GM20000 (cell line): ENCODE measurements around the gene ACIN1.
A peak's percentile ranks its signal among the peaks of the same experiment; 100 is the strongest.

Experiments used
- DNase-seq: peaks from one replicate; pipeline ENCODE4 v3.0.0; 2012; ENCODE audit warnings: low spot score
- CTCF ChIP-seq: IDR thresholded peaks from 2 replicates; pipeline ENCODE4 v1.5.1; 2012; ENCODE audit warnings: mild to moderate bottlenecking, control low read depth; ENCODE audit errors: extremely low read depth, missing control alignments

ACIN1 gene

DNA sequence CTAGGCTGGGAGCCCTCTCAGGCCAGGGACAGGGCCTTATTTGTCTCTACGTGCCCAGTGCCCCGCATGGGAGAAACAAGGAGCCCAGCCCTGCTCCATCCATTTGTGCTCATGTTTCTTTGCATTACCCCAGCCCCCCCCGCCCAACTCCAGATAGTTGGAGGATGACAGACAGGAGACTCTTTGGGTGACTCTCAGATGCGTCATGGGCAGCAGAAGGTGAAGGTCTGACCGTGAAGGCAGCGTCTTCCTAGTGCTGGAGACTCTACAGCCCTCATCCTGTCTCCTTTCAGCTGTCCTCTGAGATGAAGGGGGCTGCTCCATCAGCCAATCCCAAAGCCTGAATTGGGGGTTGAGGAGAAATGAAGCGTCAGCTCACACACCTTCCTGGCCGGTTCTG is 53.2 kb downstream of the ACIN1 start:
- TF ChIP-seq CTCF = no peak
- DNase-seq = no peak

DNA sequence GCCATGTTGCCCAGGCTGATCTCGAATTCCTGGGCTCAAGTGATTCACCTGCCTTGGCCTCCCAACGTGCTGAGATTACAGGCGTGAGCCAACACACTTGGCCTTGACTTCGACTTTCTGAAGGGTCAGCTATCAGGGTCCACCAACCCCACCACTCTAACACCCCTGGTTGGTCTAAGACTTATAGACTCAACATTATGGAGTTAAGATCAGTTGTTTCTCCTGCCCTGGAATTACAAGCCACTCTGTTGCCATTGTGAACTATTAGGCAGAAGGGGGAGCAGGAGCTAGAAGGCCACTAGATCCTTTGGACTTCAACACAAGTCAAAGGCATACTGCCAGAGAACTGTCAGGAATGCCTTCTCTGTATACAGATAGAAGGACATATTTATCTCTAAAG is 54.8 kb downstream of the ACIN1 start:
- DNase-seq = no peak
- TF ChIP-seq CTCF = no peak

- TF ChIP-seq CTCF = no peak
- DNase-seq = no peak
These were observed 59.4 kb downstream of the ACIN1 start for GRCh38 chr14:23035303-23036144.

GRCh38 chr14:23034498-23035302 is 60.2 kb downstream of the ACIN1 start, which contains the start of gene PSMB5:
Gene PSMB5 (minus strand): TSS chr14:23034900. CDS start chr14:23034881, 19 bp downstream.
- DNase-seq = peak; percentile 89
- no peak for TF ChIP-seq CTCF

GRCh38 chr14:23033801-23034497 is 61.0 kb downstream of the ACIN1 start:
- DNase-seq = no peak
- no peak for TF ChIP-seq CTCF

DNA sequence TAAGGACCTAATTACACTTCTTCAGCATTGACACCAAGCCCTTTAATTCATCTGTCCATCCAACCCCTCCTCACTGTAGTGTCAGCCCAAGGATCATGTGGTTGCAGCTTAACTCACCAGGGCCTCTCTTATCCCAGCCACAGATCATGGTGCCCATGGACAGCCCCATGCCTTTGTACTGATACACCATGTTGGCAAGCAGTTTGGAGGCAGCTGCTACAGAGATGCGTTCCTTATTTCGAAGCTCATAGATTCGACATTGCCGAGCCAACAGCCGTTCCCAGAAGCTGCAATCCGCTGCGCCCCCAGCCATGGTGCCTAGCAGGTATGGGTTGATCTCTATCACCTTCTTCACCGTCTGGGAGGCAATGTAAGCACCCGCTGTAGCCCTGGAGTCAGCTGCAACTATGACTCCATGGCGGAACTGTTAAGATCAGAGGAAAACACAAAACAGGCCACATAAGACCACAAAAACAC is 61.6 kb downstream of the ACIN1 start:
- TF ChIP-seq CTCF = no peak
- no peak for DNase-seq
